ENCODE results near the gene IQSEC3.
"Not testable (repeated sequence)": the region's sequence is repeated elsewhere in the genome, so short reads cannot be mapped to it uniquely, and the experiment has no call there.

Gene IQSEC3

DNA sequence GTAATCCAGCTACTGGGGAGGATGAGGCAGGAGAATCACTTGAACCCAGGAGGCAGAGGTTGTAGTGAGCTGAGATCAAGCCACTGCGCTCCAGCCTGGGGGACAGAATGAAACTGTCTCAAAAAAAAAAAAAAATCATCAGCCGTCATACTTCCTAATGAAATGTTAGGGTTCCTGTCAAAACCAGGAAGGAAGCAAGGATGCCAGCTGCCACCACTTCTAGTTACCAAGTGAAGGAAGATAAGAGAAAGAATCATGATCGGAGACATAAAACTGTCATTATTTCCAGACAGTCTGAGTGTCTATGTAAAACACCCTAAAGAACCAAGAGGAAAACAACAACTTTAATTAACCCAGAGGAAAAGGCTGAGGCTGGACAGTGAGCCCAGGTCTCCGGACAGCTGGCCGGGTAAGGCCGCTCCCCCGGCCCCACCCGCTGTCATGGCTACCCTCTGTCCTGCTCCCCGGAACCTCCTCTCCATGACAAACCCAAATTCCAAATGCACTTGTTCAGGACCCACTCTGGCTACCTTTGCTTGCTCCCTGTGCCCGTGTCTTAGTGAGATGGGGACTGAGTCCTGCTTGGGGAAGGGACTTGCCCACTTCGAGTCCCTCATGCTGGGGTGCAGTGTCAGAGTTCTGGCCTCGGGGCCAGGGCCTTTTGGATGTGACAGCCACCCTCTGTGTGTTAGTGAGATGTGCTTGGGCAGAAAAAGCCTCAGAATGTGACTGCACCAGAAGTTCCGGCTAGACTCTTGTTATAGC is 118.4 kb downstream of the IQSEC3 start:
- no peak for DNase-seq

DNA sequence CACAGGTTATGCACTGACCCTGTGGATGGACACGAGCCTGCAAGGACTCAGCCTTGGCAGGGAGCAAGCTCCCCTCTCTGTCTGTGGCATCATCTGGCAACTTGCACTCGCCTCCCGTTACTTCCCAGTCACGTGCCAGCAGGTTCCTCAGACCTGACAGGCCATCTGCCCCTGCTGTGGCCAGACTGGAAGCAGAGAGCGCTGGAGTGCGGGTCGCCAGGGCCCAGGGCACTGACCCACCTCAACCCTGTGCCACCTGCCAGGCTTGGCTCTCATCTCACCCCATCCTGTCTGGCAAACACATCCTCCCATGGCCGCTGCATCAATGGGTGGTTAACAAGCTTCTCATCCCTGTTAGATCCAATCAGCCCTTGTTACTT is 119.0 kb downstream of the IQSEC3 start:
- no peak for DNase-seq

DNA sequence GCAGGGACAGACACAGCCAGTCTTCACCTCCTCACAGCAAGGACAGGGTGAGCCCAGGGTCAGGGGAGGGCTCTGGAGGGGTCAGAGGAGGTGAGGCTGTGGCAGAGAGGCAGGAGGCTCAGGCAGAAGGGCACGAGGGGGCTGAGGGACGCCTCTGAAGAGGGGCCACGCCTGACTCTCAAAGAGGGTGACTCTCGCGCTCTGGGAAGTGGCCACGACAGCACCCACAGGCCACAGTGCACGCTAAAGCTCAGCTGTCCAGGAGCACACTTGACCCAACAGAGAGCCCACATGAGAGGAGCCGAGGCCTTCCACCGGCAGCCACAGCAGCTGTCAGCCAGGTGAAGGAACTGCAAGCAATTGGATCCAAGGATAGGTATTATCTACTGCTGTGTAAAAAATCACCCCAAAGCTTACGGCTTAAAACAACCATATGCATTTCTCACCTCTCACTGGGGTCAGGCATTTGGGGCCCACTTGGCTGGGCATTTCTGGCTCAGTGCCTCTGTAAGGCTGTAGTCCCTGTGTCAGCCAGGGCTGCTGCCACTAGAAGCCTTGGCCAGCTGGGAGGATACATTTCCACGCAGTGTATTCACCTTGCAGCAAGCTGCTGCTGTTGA is 119.5 kb downstream of the IQSEC3 start:
- DNase-seq, result no peak

DNA sequence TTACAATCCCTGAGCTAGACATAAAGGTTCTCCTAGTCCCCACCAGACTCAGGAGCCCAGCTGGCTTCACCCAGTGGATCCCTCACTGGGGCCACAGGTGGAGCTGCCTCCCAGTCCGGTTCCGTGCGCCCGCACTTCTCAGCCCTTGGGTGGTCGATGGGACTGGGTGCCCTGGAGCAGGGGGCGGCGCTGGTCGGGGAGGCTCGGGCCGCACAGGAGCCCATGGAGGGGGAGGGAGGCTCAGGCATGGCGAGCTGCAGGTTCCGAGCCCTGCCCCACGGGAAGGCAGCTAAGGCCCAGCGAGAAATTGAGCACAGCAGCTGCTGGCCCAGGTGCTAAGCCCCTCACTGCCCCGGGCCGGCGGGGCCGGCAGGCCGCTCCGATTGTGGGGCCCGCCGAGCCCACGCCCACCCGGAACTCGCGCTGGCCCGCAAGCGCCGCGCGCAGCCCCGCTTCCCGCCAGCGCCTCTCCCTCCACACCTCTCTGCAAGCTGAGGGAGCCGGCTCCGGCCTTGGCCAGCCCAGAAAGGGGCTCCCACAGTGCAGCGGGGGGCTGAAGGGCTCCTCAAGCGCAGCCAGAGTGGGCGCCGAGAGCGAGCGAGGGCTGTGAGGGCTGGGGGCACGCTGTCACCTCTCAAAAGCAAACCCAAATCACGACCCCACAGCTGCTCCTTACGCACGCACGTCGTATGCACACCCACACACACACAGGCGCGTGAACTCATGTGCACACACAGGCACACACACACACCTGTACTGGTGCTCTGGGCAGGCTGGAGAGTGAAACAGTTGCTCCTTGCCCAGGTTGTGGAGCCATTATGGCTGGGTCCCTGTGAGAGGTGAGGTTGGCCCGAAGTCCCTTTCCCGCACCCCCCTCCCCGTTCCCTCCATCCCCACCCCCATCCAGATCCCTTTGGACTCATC is 121.7 kb downstream of the IQSEC3 start:
- DNase-seq, result not testable (repeated sequence)

DNA sequence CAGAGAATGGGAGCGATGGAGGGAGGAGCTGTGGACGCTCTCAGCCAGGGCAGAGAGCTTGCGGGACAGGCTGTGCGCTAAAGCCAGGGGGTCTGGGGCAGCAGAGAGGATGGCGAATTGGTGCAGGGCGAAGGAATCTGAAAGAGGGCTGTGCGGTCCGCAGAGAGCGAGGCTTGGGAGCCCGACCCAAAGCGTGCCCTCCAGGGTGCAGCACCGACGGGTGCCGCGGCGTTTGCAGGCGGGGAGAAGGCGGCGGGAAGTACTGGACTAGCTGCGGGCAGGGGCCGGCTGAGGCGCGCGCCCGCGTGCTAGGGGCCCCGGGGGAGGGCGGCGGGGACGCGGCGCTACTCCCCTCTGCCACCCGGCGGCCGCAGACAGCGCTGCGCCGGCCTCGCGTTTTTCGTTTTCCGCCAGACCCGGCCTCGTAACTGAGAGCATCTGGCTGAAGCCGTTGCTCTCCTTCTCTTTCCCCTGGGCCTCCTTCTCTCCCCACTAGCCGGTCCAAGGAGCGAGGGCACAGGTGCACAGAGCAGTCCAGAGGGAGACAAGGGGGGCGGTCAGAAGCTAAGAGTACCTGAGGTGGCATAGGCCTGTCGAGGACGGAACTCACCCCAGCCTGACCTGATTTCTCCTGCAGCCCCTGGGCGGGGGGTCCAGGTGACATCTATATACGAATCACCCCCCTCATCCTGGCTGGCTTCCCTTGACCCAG is 122.5 kb downstream of the IQSEC3 start:
- DNase-seq, result no peak

DNA sequence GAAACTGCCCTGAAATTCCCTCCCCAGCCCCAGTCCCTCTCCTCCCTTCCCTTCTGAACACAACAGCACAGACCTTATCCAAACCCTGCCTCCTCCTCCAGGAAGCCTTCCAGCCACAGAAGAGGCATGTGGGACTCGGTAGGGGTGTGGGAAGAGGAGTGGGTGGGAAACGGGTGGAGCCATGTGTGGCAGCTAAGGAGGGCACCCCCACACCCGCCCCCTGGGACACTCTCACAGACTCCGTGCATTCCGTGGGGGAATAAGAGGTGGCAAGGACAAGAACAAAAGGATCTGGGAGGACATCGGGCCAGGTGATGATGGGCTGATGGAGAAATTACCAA is 123.0 kb downstream of the IQSEC3 start:
- DNase-seq, result no peak

DNA sequence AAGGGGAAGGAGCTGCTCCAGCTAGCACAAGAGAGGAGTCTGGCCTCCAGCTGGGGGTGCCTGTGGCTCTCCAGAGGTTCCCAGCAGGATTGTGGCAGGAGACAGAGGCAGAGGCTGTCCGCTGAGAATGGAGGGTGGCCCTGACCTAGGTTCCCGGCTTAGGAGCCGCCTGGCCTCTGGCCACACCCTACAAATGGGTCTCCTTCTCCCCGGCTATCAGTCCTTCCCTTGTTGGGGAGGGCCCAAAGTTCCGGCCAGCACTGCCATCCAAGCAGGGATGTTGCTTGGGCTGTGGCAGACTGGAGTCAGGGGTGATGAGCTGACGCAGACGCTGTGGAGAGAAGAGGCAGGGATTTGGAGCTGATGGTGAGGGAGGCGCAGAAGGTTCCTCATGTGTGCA is 124.3 kb downstream of the IQSEC3 start:
- DNase-seq, result no peak

DNA sequence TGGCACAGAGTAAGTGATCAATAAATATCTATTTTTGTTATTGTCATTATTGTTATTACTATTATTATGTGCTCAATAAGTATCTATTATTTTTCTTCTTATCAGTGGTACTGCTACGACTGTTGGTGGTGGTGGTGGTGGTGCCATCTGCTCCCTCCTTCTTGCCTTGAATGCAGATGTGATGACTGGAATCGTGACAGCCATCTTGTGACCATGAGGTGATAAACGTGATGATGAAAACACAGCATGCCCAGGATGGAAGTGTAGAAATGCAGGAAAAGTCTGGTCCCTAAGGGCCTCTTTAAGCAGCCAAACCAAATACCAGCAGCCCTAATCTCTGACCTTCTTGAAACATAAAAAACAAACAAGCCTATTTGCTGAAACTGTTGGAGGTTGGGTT is 125.0 kb downstream of the IQSEC3 start:
- no peak for DNase-seq

DNA sequence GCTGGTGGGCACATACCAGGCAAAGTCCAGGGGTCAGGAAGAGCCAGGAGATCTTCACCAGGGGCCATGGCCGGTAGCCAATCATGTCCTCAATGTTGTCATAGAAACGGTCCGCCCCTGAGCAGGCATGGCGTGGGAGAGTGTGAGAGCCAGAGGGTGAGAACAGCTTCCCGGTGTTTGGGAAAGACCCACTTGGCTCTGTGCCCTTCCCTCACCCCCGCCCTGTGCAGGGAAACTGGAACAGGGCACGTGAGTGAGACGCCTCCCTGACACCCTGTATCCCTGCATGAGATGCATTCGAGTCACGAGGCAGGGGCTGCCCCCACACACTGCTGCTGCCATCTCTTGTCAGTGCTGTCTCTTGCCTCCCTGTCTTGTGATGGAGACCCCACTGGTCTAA is 126.7 kb downstream of the IQSEC3 start:
- DNase-seq, result no peak

DNA sequence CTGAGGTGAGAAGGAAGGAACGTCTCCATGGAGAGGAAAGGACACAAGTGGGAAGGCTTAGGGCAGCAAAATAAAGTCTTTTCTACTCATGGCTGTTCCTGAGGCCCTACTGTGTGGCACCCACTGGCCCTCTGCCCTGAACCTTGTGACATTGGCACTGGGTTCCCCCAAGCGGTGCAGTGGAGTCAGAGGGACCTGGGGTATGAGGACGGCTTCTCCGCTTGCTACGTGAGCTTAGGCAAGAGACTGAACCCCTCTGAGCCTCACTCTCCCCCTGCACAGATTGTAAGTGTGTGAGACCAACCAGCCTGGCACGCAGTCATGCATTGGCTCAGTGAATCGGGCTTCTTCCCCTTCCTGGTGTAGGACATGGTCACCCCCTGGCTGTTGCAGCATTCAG is 127.7 kb downstream of the IQSEC3 start:
- DNase-seq, result no peak

DNA sequence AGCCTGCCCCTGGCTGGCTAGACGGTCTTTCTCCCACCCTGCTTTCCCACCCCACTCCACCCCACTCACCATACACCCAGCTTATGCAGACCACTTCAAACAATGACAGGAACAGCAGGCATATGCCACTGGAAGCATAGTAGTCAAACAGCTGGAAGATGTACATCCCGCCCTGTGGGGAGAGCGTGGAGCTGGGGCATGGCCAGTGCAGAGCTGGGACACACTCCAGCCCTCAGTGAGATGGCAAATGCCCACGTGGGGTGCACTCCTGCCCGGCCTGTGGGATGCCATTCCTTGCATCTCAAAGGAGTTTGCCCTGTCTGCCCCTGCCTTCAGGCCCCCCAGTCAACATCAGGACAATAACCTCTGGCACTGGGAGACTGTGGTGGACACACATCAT is 128.6 kb downstream of the IQSEC3 start:
- DNase-seq, result no peak

DNA sequence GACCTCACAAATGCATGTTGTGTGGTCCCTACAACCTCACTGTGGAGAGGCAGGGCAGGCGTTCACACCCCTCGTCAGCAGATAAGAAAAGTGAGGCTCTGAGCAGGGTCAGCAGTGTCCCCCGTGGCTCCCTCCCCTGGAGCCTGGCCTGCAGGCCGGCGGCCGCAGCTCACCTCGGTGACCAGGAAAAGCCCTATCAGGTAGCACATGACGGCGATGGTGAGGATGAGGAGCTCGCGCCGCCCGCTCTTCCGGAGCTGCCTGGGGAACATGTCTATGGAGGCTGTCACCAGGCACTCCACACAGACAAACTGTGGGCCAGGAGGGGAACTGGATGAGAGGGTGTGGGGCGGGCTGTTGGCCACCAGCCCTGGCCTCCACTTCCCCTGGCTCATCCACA is 129.4 kb downstream of the IQSEC3 start:
- DNase-seq, result no peak

DNA sequence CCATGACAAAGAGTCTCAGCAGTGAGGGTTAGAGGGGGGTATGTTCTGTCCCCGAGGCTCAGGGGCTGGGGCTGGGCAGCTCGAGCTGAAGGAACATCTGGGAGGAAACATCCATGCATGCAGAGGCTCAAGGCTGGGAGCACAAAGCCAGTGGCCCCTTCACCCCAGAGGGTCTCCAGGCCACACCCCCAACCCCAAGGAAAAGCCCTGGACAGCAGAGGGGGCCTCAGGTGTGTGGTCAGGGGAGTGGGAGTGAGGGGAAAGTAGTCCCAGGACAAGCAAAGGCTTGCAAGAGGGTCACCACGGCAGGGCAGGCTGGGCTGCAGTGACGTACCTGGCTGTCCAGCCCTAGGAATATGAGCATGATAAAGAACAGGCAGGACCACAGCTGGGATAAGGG is 129.9 kb downstream of the IQSEC3 start:
- DNase-seq, result no peak

DNA sequence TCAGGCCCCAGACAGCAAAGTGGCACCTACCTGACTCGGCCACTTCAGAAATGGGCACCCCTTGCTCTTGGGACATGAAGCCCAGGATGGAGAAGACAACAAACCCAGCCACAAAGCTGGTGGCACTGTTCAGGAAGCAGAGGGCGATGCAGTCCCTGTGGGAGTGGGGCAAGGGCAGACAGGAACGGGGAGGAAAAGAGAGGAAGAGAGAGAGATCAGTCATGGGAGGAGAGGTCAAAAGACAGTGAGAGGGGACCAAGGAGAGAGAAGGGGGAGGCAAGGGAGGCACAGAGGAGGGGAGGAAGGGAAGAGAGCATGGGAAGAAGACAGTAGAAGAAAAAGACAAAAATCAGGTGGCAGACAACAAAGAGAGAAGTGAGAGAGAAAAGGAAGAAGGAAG is 130.8 kb downstream of the IQSEC3 start:
- no peak for DNase-seq

DNA sequence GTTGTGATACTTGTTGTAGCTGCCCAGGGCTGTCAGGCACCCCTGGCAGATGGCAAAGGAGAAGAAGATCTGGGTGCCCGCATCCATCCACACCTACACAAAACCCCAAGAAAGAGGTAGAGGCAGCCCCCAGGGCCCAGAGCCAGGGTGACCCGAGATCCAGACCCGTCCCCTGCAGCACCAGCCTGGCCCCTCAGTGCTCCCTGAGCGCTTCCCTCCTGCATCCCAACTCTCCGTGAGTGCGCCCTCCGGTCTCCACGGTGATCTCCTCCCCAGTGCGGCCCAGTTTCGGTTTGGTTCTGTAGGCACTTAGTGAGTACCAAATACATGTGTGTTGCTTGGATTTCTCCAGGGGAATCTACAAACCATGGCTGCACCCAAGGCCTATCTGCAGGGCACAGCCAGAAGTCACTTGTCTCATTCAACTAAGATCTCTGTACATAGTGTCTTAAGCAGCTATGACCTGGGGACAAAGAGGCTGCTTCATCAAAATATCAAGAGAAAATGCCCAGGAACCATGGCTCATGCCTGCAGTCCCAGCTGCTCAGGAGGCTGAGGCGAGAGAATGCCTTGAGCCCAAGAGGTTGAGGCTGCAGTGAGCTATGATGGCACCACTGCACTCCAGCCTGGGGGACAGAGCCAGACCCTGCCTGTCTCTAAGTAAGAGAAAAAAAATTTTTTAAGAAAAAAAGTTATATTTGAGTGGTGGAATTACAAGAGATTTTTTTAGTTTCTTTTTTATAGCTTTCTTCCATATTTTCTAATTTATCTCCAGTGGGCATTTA is 131.5 kb downstream of the IQSEC3 start:
- DNase-seq, result no peak

DNA sequence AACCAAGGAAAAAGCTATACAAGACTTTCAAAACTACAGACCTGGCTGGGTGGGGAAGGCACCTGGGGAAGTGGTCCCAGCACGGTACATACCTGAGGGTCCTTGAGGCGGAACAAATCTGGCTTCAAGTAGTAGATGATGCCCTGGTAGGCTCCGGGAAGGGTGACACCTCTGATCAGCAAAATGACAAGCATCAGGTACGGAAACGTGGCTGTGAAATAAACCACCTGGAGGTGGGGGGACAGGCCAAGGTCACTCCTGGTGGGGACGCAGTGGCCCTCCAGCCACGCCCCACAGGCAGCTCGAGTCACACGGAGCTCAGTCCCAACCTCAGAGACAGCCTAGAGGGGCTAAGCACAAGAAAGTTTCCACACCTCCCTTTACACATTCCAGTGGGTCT is 132.1 kb downstream of the IQSEC3 start:
- DNase-seq, result no peak

DNA sequence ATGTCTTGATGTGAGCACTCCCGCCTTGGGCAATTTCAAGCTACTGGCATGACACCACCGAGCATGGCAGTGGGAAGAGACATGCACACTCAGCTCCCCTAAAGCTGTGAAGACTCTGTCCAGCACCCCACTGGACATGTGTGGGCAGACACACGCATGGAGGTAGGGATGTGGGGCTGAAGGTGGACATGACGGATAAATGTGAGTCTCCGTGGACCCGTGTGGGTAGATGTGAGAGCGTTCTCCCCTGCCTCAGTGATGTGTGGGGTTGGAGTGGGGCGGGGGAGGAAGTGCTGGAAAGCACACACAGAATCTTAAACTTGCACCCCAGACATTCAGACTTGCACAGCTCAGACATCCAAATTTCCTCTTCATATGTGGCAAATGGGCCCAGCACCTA is 134.8 kb downstream of the IQSEC3 start:
- no peak for DNase-seq

DNA sequence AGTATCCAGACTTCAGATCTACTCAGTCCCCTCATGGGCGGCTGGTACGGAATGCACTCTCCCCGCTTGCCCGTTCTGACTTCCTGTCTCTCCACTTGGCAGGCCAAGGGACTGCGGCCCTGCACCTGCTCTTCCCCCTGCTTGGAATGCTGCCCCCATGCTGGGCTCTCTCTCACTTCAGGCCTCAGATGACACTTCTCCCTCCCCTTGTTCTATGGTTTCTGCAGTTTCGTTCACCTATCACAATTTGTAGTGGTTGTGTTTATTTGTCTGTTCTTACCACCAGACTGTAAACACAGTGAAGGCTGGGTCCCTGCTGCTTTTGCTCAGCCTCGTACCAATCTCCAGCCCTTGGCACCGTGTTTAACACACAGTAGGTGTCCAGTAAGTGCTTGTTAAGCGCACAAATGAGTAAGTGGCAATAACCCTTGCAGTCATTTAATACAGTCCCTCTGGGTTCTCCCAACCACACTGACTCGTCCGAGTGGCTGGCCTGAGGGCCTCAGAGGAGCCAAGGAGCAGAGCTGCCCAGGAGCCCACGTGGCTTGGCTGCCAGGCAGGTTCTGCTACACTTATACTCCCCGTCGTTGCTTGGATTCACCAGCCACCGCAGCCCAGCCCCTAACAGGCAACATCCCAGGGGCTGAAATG is 135.6 kb downstream of the IQSEC3 start:
- no peak for DNase-seq

DNA sequence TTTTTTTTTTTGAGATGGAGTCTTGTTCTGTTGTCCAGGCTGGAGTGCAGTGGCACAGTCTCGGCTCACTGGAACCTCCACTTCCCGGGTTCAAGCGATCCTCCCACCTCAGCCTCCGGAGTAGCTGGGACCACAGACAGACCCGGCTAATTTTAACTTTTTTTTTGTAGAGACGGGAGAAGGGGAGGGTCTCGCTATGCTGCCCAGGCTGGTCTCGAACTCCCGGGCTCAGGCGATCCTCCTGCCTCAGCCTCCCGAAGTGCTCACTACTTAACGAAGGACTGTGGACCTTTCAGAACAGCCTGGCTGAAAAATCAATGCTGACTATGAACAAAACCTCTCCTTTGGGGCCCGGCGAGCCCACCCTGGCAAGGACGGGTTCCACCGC is 136.5 kb downstream of the IQSEC3 start:
- no peak for DNase-seq

DNA sequence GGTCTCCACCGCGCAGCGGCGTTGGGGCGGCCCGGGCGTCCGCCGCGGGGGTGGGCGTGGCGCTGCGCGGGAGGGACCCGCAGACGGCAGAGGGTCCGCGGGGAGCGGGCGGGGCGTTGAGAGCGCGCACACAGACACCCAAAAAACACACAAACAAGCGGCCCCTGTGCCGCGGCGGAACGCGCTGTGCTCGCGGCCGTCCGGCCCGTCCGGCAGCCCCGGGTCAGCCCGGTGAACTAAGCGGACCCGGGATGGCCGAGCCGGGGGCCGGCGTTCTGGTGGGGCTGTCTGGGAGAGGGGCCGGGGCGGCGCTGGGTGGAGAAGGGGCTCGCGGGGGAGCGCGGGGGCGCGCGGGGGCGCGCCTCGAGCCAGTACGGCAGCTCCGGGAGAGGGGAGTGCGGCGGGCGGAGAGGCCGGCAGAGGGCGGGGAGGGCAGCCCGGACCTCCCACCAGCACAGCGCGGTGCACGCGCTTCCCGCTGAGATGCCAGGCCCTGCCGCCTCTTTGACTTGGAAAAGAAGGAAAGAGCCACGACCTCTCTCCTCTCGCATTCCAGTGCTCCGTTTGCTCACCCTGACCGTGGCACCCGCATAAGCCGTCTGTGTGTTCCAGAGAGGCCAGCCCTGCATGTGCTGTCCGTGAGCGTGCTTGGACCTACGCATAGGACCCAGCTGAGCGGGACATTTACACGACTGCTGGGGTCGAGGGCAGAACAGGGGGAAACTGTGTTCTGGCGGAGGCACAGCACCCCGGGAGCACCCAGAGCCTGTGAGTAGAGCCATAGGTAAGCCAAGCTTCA is 137.1 kb downstream of the IQSEC3 start:
- DNase-seq, result no peak

DNA sequence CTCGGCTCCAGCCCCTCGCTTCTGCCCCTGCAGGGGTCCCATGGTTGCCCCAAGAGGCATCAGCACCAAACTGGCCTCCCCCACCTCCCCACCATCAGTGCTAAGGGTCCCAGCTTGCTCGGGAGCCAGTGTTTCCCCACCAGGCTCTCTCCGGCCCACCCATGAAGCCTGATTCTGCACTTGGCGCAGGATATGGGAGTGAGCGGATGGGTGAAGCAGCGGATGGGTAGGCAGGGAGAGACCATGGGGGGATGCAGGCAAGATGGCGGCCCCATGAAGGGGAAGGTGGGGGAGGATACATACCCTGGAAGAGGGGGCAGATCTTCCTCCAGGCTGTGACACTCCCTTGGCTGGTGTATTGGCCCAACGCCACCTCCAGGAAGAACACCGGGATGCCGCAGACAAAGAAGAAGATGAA is 137.7 kb downstream of the IQSEC3 start:
- no peak for DNase-seq
